T-helper 2 cell treated with Interferon-gamma antibody and Interleukin-4, amounts not matched to agents 100 ng/mL and 5 ng/mL, for 36 hours (primary cell): Measurements from ENCODE around the gene OR56B1. TPM values are rescaled to one million over a fixed set of nuclear protein-coding genes. Genes with fewer than 3 reads are reported as not detected.
"Not testable (repeated sequence)": the region's sequence is repeated elsewhere in the genome, so short reads cannot be mapped to it uniquely, and the experiment has no call there.

Source experiments
- intact Hi-C: fragments of 100-400 bp; cut with micrococcal nuclease; formaldehyde crosslinking; loops from one replicate; pipeline ENCODE4 v1.15.1; 2023
- total RNA-seq: library from RNA; stranded (reverse); gene quantifications from 2 replicates; pipeline ENCODE4 v1.2.3, GENCODE V29; 2022

The OR56B1 gene
- total RNA-seq: 0.09 and 0.36 TPM in 2 replicates

DNA sequence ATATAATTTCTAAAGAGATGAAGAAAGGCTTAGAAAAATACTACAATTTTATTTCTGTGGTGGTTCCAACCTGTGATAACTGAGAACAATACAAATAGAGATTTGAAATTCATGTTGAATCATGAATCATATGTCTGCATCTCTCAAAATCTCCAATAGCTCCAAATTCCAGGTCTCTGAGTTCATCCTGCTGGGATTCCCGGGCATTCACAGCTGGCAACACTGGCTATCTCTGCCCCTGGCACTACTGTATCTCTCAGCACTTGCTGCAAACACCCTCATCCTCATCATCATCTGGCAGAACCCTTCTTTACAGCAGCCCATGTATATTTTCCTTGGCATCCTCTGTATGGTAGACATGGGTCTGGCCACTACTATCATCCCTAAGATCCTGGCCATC is at the start of gene OR56B1:
OR56B1 (plus strand) TSS at position 53 of the 400 bp plus-strand sequence; CDS start at position 122, 69 bp downstream.
- intact Hi-C loops: no loop called here

DNA sequence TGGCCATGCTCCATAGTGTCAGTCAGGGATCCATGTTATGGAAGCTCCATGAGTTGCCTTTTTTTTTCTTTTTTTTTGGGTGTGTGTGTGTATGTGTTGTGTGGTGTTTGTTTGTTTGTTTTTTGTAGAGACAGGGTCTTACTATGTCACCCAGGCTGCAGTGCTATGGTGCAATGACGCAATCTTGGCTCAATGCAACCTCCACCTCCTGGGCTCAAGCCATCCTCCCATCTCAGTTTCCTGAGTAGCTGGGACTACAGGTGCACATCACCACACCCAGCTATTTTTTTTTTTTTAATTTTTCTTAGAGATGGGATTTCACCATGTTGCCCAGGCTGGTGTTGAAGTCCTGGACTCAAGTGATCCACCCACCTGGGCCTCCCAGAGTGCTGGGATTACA is 47.8 kb upstream of the OR56B1 start:
- intact Hi-C loops: loop anchor here (5.0 to 10.0 kb wide), 3 partner anchors 546 to 1056 kb away; partner anchors contain the start of genes CAVIN3, CNGA4 and FHIP1B

DNA sequence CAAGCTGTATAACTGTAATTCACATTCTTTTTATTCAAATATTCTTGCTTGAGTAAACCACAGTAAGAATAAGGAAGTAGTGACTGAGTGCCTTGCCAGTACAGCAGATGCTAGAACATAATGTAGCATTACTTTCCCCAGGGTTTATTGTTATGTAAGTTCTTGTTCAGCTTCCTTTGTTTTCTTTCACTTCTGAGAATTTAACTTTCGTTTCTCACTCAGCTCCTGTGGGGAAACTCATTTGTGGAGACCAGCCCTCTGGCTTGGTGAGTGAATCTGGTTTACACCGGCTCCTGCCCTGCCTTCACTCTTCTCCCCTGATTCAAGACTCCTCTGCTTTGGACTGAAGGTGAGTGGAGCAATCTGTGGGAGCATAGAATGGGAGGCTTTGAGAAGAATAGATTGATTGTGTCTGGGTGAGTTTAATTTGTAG is 46.7 kb upstream of the OR56B1 start, which contains the start of gene TRIM22:
TRIM22 (plus strand) TSS at position 240 of the 433 bp plus-strand sequence. CDS start 6,443 bp downstream, outside the sequence.
- intact Hi-C loops: loop anchor here (5.0 to 10.0 kb wide), 3 partner anchors 545 to 1055 kb away; partner anchors contain the start of genes CAVIN3, CNGA4 and FHIP1B

GRCh38 chr11:5690216-5690615 is 46.0 kb upstream of the OR56B1 start:
- intact Hi-C loops: no loop called here

- intact Hi-C loops: no loop called here
Measured at GRCh38 chr11:5690736-5691135, 45.5 kb upstream of the OR56B1 start.

- intact Hi-C loops: not testable (repeated sequence)
Measured at GRCh38 chr11:5691238-5691963, 44.8 kb upstream of the OR56B1 start.

DNA sequence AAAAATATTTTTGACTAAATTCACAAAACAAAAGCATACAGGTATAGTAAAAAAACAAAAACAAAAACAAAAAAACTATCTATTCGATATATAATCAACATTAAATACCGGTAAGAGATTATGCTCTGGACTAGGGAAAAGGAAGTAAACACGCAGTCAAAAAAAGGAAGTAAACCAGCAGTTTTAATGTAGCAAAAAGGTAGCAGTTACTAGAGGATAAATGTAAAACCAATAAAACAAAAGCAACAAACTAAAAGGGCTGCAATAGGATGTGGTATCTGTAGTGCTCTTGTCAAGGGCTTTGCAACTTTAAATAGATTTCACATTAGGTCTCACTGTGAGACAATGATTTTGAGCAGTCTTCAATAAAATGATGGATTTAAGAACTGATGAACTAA is 44.3 kb upstream of the OR56B1 start:
- intact Hi-C loops: no loop called here

GRCh38 chr11:5694642-5695041 is 41.6 kb upstream of the OR56B1 start:
- intact Hi-C loops: no loop called here

- intact Hi-C loops: no loop called here
Measured at GRCh38 chr11:5695580-5695979, 40.7 kb upstream of the OR56B1 start.

- intact Hi-C loops: no loop called here
Measured at GRCh38 chr11:5696210-5696609, 40.0 kb upstream of the OR56B1 start.

DNA sequence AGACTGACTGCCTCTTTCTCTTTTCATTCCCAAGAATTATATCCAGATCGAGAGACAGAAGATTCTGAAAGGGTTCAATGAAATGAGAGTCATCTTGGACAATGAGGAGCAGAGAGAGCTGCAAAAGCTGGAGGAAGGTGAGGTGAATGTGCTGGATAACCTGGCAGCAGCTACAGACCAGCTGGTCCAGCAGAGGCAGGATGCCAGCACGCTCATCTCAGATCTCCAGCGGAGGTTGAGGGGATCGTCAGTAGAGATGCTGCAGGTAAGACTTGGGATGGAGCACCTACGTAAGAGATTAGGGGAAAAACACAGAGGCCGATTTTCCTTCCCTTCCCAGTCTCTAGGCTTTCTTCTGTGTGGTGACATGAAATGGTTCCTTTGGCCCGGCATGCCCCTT is 38.0 kb upstream of the OR56B1 start:
- intact Hi-C loops: no loop called here

GRCh38 chr11:5700421-5701054 is 35.7 kb upstream of the OR56B1 start:
- intact Hi-C loops: no loop called here

- intact Hi-C loops: no loop called here
Measured at GRCh38 chr11:5701055-5701577, 35.1 kb upstream of the OR56B1 start.

DNA sequence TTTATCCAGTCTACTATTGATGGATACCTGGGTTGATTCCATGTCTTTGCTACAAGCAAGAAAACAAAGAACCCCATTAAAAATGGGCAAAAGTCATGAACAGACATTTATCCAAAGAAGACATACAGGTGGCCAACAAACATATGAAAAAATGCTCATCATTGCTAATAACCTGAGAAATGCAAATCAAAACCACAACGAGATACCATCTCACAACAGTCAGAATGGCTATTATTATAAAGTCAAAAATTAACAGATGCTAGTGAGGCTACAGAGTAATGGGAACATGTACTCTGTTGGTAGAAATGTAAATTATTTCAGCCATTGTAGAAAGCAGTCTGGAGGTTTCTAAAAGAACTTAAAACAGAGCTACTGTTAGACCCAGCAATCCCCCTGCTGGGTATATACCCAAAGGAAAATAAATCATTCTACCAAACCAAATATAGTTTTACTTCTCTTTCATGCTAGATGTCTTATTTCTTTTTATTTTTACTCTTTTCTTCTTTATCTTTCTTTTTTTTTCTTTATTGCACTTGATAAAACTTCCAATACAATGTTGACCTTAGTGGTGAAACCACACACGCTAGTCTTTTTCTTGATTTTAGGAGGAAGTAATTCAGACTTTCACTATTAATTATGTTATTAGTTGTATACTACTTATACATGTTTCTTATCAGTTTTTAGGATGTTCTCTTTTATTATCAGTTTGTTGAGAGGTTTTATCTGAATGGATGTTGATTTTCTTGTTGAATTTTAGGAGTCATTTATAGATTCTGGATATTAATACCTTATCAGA is 32.3 kb upstream of the OR56B1 start:
- intact Hi-C loops: loop anchor here (2.0 kb wide), 1 partner anchor 19 kb away; the partner anchor contains the start of gene TRIM5

- intact Hi-C loops: loop anchor here (2.0 kb wide), 1 partner anchor 21 kb away; the partner anchor contains the start of gene TRIM5
Measured at GRCh38 chr11:5705688-5706087, 30.6 kb upstream of the OR56B1 start.

GRCh38 chr11:5712507-5712906 is 23.7 kb upstream of the OR56B1 start:
- intact Hi-C loops: loop anchor here (1.0 kb wide), 2 partner anchors 28 to 112 kb away; no protein-coding TSS in a partner anchor

DNA sequence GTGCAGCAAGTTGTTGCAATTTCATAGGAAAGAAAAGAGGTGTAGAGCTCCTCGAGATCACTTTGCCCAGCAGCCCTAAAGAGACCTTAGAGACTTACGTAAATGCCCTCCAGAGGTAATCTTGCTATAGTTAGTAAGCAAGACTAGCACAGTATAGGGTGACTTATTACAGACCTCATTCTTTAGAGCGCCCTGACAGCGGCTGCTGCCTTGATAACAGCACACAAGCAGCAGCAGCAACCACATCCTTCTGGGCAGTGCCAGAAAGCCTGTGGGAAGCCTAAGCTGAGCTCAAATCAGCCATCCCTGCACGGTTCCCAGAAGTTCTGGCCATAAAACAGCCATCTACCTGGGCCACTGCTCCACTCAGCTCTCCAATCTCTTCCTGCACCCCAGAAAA is 22.6 kb upstream of the OR56B1 start:
- intact Hi-C loops: no loop called here

DNA sequence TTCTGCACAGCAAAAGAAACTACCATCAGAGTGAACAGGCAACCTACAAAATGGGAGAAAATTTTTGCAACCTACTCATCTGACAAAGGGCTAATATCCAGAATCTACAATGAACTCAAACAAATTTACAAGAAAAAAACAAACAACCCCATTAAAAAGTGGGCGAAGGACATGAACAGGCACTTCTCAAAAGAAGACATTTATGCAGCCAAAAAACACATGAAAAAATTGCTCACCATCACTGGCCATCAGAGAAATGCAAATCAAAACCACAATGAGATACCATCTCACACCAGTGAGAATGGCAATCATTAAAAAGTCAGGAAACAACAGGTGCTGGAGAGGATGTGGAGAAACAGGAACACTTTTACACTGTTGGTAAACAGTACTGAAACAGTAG is 19.7 kb upstream of the OR56B1 start:
- intact Hi-C loops: not testable (repeated sequence)

GRCh38 chr11:5719703-5720495 is 16.3 kb upstream of the OR56B1 start:
- intact Hi-C loops: no loop called here

DNA sequence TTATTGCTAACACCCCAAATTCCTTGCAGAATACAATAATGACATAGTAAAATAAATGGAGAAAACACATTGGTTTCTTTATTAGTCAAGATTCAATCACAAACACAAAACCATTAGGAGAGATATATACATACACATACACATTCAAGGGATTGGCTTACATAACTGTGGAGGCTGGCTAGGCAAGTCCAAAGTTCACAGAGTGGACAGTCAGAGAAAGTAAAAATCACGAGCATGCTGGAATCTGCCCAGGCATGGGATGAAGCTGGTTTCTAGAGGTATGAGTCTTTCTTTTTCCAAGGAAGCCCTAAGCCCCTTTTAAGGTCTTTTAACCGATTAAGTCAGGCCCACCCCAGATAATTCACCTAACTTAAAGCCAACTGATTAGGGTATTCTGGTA is 13.6 kb upstream of the OR56B1 start:
- intact Hi-C loops: no loop called here
